Measurements from ENCODE around the gene LMAN2L. TPM values are rescaled to one million over a fixed set of nuclear protein-coding genes. Genes with fewer than 3 reads are reported as not detected.
A peak's percentile ranks its signal among the peaks of the same experiment; 100 is the strongest.

Gene LMAN2L, protein sequence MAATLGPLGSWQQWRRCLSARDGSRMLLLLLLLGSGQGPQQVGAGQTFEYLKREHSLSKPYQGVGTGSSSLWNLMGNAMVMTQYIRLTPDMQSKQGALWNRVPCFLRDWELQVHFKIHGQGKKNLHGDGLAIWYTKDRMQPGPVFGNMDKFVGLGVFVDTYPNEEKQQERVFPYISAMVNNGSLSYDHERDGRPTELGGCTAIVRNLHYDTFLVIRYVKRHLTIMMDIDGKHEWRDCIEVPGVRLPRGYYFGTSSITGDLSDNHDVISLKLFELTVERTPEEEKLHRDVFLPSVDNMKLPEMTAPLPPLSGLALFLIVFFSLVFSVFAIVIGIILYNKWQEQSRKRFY
- total RNA-seq (2014; rRNA removed; shearing (Covaris generic)), result 52.5 and 58.7 TPM in 2 replicates

DNA sequence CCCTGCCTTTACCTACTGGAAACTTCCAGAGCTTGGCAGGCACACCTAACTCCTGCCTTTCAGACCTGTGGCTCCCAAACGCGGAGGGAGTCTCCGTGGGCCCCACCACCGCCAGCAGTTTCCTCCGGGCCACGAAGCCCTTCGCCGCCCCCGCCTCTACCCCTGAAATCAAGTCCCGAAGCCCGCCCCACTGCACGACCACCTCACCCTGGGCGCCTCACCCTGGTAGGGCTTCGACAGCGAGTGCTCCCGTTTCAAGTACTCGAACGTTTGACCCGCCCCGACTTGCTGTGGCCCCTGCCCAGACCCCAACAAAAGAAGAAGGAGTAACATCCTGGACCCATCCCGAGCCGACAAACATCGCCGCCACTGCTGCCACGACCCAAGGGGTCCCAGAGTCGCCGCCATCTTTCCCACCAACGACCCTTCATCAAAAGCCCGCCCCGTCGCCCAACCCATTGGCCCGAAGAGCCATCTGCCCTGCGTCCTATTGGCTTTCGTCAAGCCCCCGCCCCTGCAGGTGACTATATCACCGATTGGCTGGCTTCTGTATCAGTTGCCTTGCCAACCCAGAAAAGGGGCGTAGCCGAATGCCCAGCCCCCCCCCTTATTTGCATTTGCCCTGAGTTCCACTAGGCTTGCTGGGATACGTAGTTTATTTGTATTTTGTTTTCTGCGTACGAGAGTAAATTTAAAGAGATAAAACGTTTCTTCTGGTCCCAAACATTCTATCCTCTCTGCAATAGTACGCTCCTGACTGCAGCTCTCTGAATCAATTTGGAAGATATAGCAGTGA is at the start of gene LMAN2L:
TSS of gene LMAN2L (minus strand) at position 432 of the 796 bp plus-strand sequence. CDS start at position 408, 24 bp downstream.
- H3K9me3 ChIP-seq (replicated peaks), result no peaks in the 10 kb centered on the region
- peak within 1 kb of the TSS; percentile 55 for H3K27ac ChIP-seq
- H3K36me3 ChIP-seq, result peaks cover 27% of the 10 kb centered on the region
- peak within 1 kb of the TSS; percentile 63 for H3K4me3 ChIP-seq
- H3K4me1 ChIP-seq (replicated peaks), result peaks cover 6% of the 10 kb centered on the region
- DNase-seq (ENCODE audit: low read depth in 1 of 2, low spot score in 2 of 2), result peak; percentile 91 to 98
- H3K27me3 ChIP-seq (replicated peaks), result no peaks in the 10 kb centered on the region

DNA sequence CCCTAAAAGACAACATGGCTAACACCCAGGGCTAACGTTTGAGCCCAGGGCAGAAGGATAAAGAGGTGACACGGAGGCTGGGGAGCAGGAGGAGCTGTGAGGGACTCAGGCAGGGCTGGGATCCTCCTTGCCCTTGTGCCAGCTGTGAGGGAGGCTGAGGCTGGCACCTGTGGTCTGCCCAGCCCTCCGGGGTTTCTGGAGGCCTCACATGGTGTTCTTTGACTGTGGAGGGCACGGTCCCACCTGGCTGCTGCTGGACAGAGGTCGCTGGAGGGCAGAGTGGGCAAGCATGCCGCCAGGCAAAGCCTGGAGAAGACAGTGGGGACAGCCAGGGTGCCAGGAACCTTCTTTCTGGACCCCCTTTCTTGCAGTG is 49.4 kb upstream of the LMAN2L start:
- Histone ChIP-seq H3K4me3 (no peak overlapping the region), H3K36me3 (no peaks in the 10 kb centered on the region), H3K9me3 (replicated peaks) (no peaks in the 10 kb centered on the region), H3K4me1 (replicated peaks) (peaks cover 25% of the 10 kb centered on the region), H3K27ac (no peak overlapping the region), H3K27me3 (replicated peaks) (no peaks in the 10 kb centered on the region)
- no peak for DNase-seq (ENCODE audit: low read depth in 1 of 2, low spot score in 2 of 2)

DNA sequence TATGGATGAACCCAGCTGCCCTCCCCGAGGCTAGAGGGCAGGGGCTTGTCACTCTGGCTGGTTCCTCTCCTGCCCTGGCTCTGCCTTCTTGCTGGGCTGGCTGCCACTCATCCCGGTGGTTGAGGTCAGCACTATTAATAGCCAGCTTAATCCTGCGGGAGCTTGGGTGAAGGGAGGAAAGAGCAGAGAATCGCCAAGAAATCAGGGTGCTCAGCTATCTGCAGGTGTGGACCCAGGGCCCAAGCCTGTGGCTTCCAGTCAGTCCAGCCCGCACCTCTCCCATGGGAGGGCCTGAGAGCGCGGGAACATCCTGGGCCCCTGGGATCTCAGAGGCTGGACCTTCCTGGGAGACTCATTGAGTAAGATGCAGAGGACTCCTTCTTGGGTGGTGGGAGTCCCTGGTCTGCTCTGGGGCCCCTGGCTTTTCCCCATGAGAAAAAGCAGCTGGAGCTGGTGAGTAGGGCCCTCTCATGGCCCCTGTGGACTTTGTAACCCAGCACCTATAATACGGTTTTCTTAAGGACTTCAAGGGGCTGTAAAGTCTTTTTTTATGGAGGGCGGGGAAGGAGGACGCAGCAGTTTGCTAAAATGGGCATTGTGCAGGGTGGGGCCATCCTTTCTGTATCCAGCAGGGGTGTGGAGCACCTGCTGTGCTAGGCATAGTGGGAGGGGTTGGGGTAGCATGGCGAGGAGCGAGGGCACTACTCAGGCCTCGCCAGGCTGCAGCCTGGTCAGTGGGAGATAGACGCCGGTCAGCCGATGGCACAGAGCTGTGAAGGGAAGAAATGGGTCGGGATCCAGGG is 48.8 kb upstream of the LMAN2L start:
- no peak overlapping the region for H3K27ac ChIP-seq
- no peak for DNase-seq (ENCODE audit: low read depth in 1 of 2, low spot score in 2 of 2)
- H3K4me1 ChIP-seq (replicated peaks), result peaks cover 25% of the 10 kb centered on the region
- H3K9me3 ChIP-seq (replicated peaks), result no peaks in the 10 kb centered on the region
- H3K27me3 ChIP-seq (replicated peaks), result no peaks in the 10 kb centered on the region
- no peaks in the 10 kb centered on the region for H3K36me3 ChIP-seq
- H3K4me3 ChIP-seq, result no peak overlapping the region

DNA sequence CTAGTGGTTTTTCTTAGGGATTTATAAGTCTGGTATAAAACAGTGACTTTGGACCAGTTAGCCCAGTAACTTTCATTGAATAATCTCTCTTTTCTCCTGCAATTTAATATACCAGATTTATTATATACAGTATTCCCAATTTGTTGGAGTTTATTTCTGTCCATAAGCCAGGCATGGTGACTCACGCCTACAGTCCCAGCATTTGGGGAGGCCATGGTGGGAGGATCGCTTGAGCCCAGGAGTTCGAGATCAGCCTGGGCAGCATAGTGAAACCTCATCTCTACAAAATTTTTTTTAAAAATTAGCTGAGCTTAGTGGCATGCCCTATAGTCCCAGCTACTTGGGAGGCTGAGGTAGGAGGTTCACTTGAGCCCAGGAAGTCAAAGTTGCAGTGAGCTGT is 47.5 kb upstream of the LMAN2L start:
- H3K36me3 ChIP-seq, result no peaks in the 10 kb centered on the region
- H3K4me1 ChIP-seq (replicated peaks), result peaks cover 25% of the 10 kb centered on the region
- H3K27me3 ChIP-seq (replicated peaks), result no peaks in the 10 kb centered on the region
- no peak overlapping the region for H3K27ac ChIP-seq
- DNase-seq (ENCODE audit: low read depth in 1 of 2, low spot score in 2 of 2), result no peak
- H3K4me3 ChIP-seq, result no peak overlapping the region
- H3K9me3 ChIP-seq (replicated peaks), result no peaks in the 10 kb centered on the region

DNA sequence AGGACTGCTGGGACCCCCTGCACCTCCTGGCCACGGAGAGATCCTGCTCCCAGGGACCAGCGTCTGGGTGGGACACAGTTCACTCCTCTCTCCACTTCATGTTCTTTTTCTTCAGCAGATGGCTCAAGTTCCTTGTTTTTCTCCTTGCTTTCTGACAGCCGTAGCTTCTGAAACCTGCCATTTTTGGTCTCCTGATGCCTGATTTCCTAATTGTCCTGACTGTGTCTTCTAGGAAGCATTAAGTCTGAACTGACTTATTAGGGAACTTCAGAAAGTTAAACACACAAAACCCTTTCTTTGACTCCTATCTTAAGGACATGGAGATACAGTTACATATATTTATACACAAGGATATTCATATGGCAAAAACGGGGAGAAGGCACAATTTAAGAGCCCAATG is 43.5 kb upstream of the LMAN2L start:
- H3K4me3 ChIP-seq, result no peak overlapping the region
- H3K4me1 ChIP-seq (replicated peaks), result peaks cover 22% of the 10 kb centered on the region
- no peaks in the 10 kb centered on the region for H3K36me3 ChIP-seq
- H3K27me3 ChIP-seq (replicated peaks), result no peaks in the 10 kb centered on the region
- H3K27ac ChIP-seq, result no peak overlapping the region
- DNase-seq (ENCODE audit: low read depth in 1 of 2, low spot score in 2 of 2), result no peak
- no peaks in the 10 kb centered on the region for H3K9me3 ChIP-seq (replicated peaks)

DNA sequence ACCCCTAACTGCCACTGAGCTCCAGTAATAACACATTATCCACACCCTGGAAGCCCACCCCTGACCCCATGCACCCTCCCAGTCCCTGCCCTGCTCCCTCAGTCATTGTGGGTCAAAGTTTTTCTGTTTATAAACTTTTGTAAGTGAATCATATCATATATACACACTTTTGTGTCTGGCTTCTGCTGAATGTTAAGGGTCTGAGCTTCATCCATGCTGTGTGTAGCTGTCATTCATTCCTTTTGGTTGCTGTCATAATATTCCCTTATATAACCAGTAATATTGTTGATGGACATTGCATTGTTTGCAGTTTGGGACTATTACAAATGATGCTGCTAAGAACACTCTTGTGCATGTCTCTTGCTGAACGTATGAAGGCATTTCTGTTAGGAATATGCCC is 35.3 kb upstream of the LMAN2L start:
- DNase-seq (ENCODE audit: low read depth in 1 of 2, low spot score in 2 of 2), result no peak
- Histone ChIP-seq H3K9me3 (replicated peaks) (no peaks in the 10 kb centered on the region), H3K27me3 (replicated peaks) (no peaks in the 10 kb centered on the region), H3K36me3 (no peaks in the 10 kb centered on the region), H3K4me1 (replicated peaks) (peaks cover 7% of the 10 kb centered on the region), H3K27ac (no peak overlapping the region), H3K4me3 (no peak overlapping the region)

DNA sequence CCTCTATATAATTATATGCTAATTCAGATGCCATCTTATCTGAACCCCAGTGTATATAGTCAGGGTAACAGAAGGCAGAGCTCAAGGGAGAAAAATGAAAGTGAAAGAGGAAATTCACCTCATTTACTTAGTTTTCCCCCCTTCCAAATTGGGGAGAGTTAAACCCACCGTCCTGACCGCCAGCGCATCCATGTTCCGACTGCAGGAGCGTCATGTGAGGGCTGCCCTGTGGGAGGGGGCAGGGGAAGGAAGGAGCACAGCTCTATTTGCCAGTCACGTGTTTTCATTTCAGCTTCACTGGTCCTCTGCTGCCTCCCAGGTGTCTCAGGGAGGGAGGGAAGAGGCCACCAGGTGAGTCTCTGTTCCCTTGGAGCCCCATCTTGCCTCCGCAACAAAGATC is 34.1 kb upstream of the LMAN2L start:
- DNase-seq (ENCODE audit: low read depth in 1 of 2, low spot score in 2 of 2), result no peak
- Histone ChIP-seq H3K27me3 (replicated peaks) (no peaks in the 10 kb centered on the region), H3K4me3 (no peak overlapping the region)

DNA sequence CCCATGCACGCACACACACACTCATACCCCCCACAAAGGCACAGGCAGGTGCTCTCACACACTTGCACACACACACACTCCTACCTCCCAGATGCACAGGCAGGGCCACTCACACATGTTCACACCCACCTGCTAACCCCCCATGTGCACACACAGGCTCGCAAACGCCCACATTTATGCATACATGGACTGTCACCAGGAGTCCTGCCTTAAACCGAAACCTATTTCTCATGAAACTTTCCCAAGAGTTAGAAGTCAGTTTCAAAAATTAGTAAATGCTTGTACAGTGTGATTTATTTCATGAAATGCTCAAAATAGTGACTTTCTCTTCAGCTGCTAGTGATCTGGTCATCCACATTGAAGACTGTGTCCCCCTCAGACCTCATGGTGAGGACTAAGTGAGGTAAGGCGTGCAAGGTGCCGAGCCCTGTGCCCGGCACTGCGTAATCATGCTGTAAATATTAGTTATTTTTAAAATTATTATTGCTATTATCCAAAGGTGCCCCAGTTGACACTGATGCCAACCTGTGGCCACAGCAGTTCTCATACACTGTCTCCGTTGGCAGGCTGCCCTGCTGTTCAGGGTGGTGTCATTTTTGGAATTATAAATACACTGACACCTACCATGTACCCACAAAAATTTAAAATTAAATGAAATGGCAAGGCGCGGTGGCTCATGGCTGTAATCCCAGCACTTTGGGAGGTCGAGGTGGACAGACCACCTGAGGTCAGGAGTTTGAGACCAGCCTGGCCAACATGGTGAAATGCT is 33.2 kb upstream of the LMAN2L start:
- peaks cover 7% of the 10 kb centered on the region for H3K4me1 ChIP-seq (replicated peaks)
- no peak for DNase-seq (ENCODE audit: low read depth in 1 of 2, low spot score in 2 of 2)
- H3K36me3 ChIP-seq, result no peaks in the 10 kb centered on the region
- no peaks in the 10 kb centered on the region for H3K9me3 ChIP-seq (replicated peaks)
- H3K27ac ChIP-seq, result no peak overlapping the region
- no peak overlapping the region for H3K4me3 ChIP-seq
- H3K27me3 ChIP-seq (replicated peaks), result no peaks in the 10 kb centered on the region

More for the DNA sequence above, 34.1 kb upstream of the LMAN2L start:
- Histone ChIP-seq H3K9me3 (replicated peaks) (no peaks in the 10 kb centered on the region), H3K27ac (no peak overlapping the region), H3K4me1 (replicated peaks) (peaks cover 7% of the 10 kb centered on the region), H3K36me3 (no peaks in the 10 kb centered on the region)

DNA sequence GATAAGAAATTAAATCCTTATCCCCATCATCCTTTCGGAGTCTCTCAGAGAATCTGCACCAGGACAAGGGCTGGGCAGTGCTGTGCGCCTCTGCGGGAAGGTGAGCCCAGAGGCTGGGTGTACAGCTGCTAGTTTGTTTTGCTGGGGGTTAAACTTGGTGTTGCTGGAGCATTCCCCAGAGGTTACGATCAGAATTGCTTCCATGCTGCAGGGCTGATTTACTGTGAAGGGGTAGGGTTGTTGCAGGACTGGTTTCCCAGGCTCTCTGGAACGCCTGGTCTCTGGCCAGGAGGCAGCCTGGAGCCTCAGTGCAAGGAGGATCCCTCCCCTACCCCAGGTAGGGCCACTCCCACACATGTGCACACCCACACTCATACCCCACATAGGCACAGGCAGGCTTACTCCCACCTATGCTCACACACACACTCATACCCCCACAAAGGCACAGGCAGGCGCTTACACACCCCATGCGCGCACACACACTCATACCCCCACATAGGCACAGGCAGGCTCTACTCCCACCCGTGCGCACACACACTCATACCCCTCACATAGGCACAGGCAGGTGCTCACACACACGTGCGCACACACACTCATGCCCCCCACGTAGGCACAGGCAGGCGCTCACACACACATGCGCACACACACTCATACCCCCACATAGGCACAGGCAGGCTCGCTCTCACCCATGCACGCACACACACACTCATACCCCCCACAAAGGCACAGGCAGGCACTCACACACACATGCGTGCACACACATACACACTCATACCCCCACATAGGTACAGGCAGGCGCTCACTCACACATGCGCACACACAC is 32.1 kb upstream of the LMAN2L start:
- Histone ChIP-seq H3K36me3 (no peaks in the 10 kb centered on the region), H3K27me3 (replicated peaks) (no peaks in the 10 kb centered on the region), H3K9me3 (replicated peaks) (no peaks in the 10 kb centered on the region), H3K4me3 (no peak overlapping the region), H3K27ac (no peak overlapping the region), H3K4me1 (replicated peaks) (peaks cover 7% of the 10 kb centered on the region)
- DNase-seq (ENCODE audit: low read depth in 1 of 2, low spot score in 2 of 2), result no peak

DNA sequence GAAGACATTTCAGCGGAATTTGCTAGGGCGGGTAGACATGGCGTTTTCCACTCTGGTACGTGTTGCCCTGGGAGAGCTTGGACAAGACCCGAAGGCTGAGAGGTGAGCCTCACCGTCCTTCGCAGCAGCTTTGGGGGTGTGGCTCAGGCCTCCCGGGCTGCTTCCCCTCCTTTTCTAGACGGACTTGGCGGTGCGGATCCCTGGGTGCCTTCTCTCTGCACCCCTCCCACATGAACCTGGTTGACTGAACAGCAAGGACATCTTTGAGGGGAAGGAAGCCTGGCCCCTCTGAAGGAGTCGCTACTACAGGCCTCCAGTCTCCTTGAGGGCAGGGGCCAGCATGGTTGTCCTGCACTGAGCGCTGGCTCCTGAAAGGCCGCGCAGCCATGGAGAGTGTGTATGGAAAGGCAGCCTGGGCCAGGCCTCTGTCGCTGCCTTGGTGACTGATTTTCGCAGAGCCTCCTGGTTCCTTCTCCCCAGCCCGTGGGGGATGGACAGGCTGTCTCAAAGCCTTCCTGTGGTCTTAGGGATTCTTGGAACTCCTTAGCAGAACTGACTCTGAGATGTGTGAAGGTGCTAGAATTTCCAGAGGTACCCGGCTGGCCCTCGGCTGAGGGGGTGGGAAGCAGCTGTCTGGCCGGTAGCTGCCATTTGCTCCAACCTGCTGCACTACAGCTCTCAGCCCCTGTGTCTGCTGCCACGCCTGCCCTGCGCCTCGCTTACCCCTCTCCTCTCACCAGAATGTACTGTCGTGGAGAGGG is 30.8 kb upstream of the LMAN2L start:
- no peaks in the 10 kb centered on the region for H3K27me3 ChIP-seq (replicated peaks)
- H3K4me3 ChIP-seq, result no peak overlapping the region
- no peak overlapping the region for H3K27ac ChIP-seq
- no peak for DNase-seq (ENCODE audit: low read depth in 1 of 2, low spot score in 2 of 2)
- H3K9me3 ChIP-seq (replicated peaks), result no peaks in the 10 kb centered on the region
- H3K36me3 ChIP-seq, result no peaks in the 10 kb centered on the region
- H3K4me1 ChIP-seq (replicated peaks), result peaks cover 7% of the 10 kb centered on the region

DNA sequence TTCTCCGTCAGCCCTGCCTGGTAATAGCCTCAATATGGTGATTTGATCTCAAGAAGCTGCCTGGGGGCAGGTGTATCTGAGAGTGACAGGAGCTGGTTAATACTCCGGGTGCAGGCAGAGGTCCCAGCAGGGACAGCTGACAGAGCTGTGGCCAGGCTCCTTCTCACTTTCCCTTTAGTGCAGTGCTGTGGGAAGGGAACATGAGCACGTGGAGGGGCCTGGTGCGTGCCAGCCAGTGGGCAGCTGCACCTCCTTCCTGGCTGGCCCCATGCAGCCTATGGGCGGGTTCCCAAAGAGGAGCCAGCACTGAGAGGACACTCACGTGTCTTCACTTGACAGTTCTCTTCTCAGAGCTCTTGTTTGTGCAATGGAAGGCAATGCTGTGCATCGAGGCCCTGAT is 29.9 kb upstream of the LMAN2L start:
- no peaks in the 10 kb centered on the region for H3K36me3 ChIP-seq
- no peaks in the 10 kb centered on the region for H3K27me3 ChIP-seq (replicated peaks)
- no peak overlapping the region for H3K27ac ChIP-seq
- H3K9me3 ChIP-seq (replicated peaks), result no peaks in the 10 kb centered on the region
- H3K4me3 ChIP-seq, result no peak overlapping the region
- no peaks in the 10 kb centered on the region for H3K4me1 ChIP-seq (replicated peaks)
- DNase-seq (ENCODE audit: low read depth in 1 of 2, low spot score in 2 of 2), result no peak

DNA sequence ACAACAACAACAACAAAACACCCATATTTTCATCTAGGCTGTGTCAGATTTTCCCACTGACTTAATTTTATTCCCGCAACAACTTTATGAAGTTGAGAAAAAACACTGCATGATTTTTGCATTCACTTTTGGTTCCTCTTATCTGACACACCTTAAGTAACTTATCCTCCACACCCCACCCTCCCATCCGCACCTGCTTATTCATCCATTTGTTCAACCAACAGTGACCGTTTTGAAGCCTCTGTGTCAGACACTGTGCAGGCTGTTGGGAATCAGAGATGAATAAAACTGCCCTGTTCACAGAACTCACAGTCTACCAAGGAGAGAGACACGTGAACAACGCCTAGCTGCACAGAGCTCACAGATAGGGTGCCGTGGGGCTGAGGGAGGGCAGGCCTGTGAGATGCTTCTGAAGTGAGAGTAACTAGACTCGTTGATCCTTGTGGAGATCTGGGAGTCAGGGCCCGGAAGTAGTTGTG is 28.3 kb upstream of the LMAN2L start:
- DNase-seq (ENCODE audit: low read depth in 1 of 2, low spot score in 2 of 2), result no peak
- H3K9me3 ChIP-seq (replicated peaks), result no peaks in the 10 kb centered on the region
- H3K36me3 ChIP-seq, result 0 out of 2 replicates have a peak, but pooled peaks cover 3% of the 10 kb centered on the region
- no peak overlapping the region for H3K27ac ChIP-seq
- no peaks in the 10 kb centered on the region for H3K27me3 ChIP-seq (replicated peaks)
- H3K4me3 ChIP-seq, result no peak overlapping the region
- H3K4me1 ChIP-seq (replicated peaks), result 0 out of 2 replicates have a peak, but pooled peaks cover 9% of the 10 kb centered on the region

Measured in SJSA1 (cell line).